GM12878 (cell line): ENCODE results near the gene ISOC2. TPM values are rescaled to one million over a fixed set of nuclear protein-coding genes. Genes with fewer than 3 reads are reported as not detected.

Experiments
- ATAC-seq: fragments of 200-7000 bp; cut with Tn5 transposase; 3 replicates; pipeline ENCODE4 v1.9.1; 2020; ENCODE audit warnings: mild to moderate bottlenecking, moderate library complexity
- BruUV-seq: library from RNA; stranded (reverse); fragments of 400-500 nt; replicated peaks from 2 replicates; lab custom pipeline; 2021; lab: Mats Ljungman, UMichigan
- CTCF ChIA-PET: fragments of 300-600 bp; sonication (Branson Sonifier 250); formaldehyde crosslinking; extraction: SDS; loops from one replicate; lab custom pipeline; 2021; ENCODE audit warnings: inconsistent platforms; lab: Yijun Ruan, JAX
- POLR2A ChIA-PET: fragments of 350-600 bp; formaldehyde crosslinking; extraction: SDS; loops from one replicate; lab custom pipeline; 2021; ENCODE audit warnings: inconsistent platforms; lab: Charles Lee
- RAD21 ChIA-PET: fragments of 300-600 bp; sonication (Branson Sonifier 250); formaldehyde crosslinking; loops from one replicate; lab custom pipeline; 2023; ENCODE audit warnings: antibody characterized with exemption; ENCODE audit not compliant: unreplicated experiment; lab: Charles Lee
- SMC1A ChIA-PET: fragments of 300-600 bp; sonication (Branson Sonifier 250); formaldehyde crosslinking; loops from one replicate; lab custom pipeline; 2023; ENCODE audit not compliant: unreplicated experiment, uncharacterized antibody; lab: Charles Lee
- DNase-seq: peaks from one replicate; pipeline ENCODE4 v3.0.0-alpha.2; 2011; ENCODE audit warnings: low read depth, low spot score
- FAIRE-seq: peaks from 3 replicates; lab custom pipeline; 2011; peaks lifted over from hg19 to GRCh38; lab: Jason Lieb, UNC
- H2AFZ ChIP-seq: 2 replicates; pipeline ENCODE4 v1.6.0; 2011; ENCODE audit warnings: low read depth, low read length, control low read depth; ENCODE audit not compliant: control insufficient read depth
- H3K27ac ChIP-seq: 2 replicates; pipeline ENCODE4 v1.5.1; 2011; ENCODE audit warnings: control low read depth; ENCODE audit not compliant: control insufficient read depth, insufficient read depth
- H3K27me3 ChIP-seq, 2 experiments: replicated peaks in 1 of 2; 2 replicates each; pipeline versions ENCODE4 v1.6.0 to v1.6.1; 2011; ENCODE audit warnings: low read length in 1 of 2; ENCODE audit not compliant: control insufficient read depth in 2 of 2, insufficient read depth in 2 of 2
- H3K36me3 ChIP-seq, 2 experiments: 2 replicates each; pipeline ENCODE4 v1.5.1; 2011; ENCODE audit warnings: low read length in 1 of 2; ENCODE audit not compliant: control insufficient read depth in 2 of 2, insufficient read depth in 2 of 2
- H3K4me1 ChIP-seq: 2 replicates; pipeline ENCODE4 v1.6.1; 2011; ENCODE audit warnings: mild to moderate bottlenecking, low read length, moderate library complexity, mixed read lengths; ENCODE audit not compliant: control insufficient read depth, insufficient read depth
- H3K4me2 ChIP-seq: 2 replicates; pipeline ENCODE4 v1.6.0; 2011; ENCODE audit warnings: control low read depth; ENCODE audit not compliant: control insufficient read depth, insufficient read depth
- H3K4me3 ChIP-seq: fragments of 200-600 bp; sonication (generic); 2 replicates; pipeline ENCODE4 v1.5.1; 2016
- H3K79me2 ChIP-seq: 2 replicates; pipeline ENCODE4 v1.6.0; 2011; ENCODE audit warnings: low read length; ENCODE audit not compliant: control insufficient read depth, insufficient read depth
- H3K9ac ChIP-seq: 2 replicates; pipeline ENCODE4 v1.8.0; 2011; ENCODE audit warnings: low read length, control low read depth, mixed read lengths; ENCODE audit not compliant: control insufficient read depth, insufficient read depth
- H3K9me3 ChIP-seq: replicated peaks from 3 replicates; pipeline ENCODE4 v1.5.1; 2011; ENCODE audit warnings: mild to moderate bottlenecking, low read length; ENCODE audit not compliant: control insufficient read depth, insufficient read depth
- H4K20me1 ChIP-seq: 2 replicates; pipeline ENCODE4 v1.6.0; 2011; ENCODE audit not compliant: control insufficient read depth, insufficient read depth
- BCL11A ChIP-seq: IDR thresholded peaks from 2 replicates; pipeline ENCODE4 v1.6.1; 2011; ENCODE audit warnings: low read depth, low read length
- CBFB ChIP-seq: IDR thresholded peaks from 2 replicates; pipeline ENCODE4 v1.6.1; 2016; ENCODE audit warnings: antibody characterized with exemption, low read depth
- CTCF ChIP-seq, 3 experiments: IDR thresholded peaks in 2 of 3; conservative IDR thresholded peaks in 1 of 3; 2 replicates each; pipeline ENCODE4 v1.5.1; 2011; ENCODE audit warnings: low read depth in 3 of 3, low read length in 3 of 3, mild to moderate bottlenecking in 3 of 3, control low read depth in 2 of 3, moderate library complexity in 2 of 3, inconsistent platforms in 1 of 3, mixed read lengths in 1 of 3; ENCODE audit not compliant: control insufficient read depth in 2 of 3, insufficient read depth in 1 of 3; ENCODE audit errors: extremely low read depth in 1 of 3
- EED ChIP-seq: sonication (generic); IDR thresholded peaks from 2 replicates; pipeline ENCODE4 v1.6.1; 2016; ENCODE audit warnings: antibody characterized with exemption, low read depth
- EP300 ChIP-seq, 2 experiments: fragments of 150-350 bp in 1 of 2; IDR thresholded peaks; 2 replicates each; pipeline ENCODE4 v1.6.1; 2011 to 2012; ENCODE audit warnings: low read depth in 2 of 2, low read length in 2 of 2, borderline replicate concordance in 1 of 2, improper control_type of control experiment in 1 of 2, inconsistent platforms in 1 of 2; ENCODE audit not compliant: control insufficient read depth in 1 of 2
- HDAC6 ChIP-seq: fragments of 200-600 bp; sonication (generic); IDR thresholded peaks from one replicate; pipeline ENCODE4 v1.8.0; 2017; ENCODE audit warnings: antibody characterized with exemption; ENCODE audit not compliant: unreplicated experiment
- HSF1 ChIP-seq: fragments of 150-350 bp; IDR thresholded peaks from 2 replicates; pipeline ENCODE4 v1.6.1; 2014; ENCODE audit warnings: mild to moderate bottlenecking, low read depth, low read length
- IKZF2 ChIP-seq, 2 experiments: fragments of 450-650 bp; IDR thresholded peaks; 2 replicates each; pipeline ENCODE4 v1.6.1; 2017; ENCODE audit warnings: mild to moderate bottlenecking in 2 of 2, moderate library complexity in 2 of 2
- MYB ChIP-seq: fragments of 150-350 bp; IDR thresholded peaks from 2 replicates; pipeline ENCODE4 v1.6.1; 2014; ENCODE audit warnings: mild to moderate bottlenecking, low read depth, low read length, borderline replicate concordance
- NR2C2 ChIP-seq: IDR thresholded peaks from 2 replicates; pipeline ENCODE4 v1.6.1; 2011; ENCODE audit warnings: borderline replicate concordance, low read depth; ENCODE audit not compliant: control insufficient read depth, insufficient read length
- SKIL ChIP-seq: fragments of 450-650 bp; IDR thresholded peaks from 2 replicates; pipeline ENCODE4 v1.6.1; 2017; ENCODE audit warnings: mild to moderate bottlenecking, low read depth, inconsistent platforms; ENCODE audit not compliant: poor library complexity, severe bottlenecking
- SMC3 ChIP-seq: IDR thresholded peaks from 2 replicates; pipeline ENCODE4 v1.6.1; 2011; ENCODE audit warnings: low read length, improper control_type of control experiment, borderline replicate concordance
- TAF1 ChIP-seq: IDR thresholded peaks from 2 replicates; pipeline ENCODE4 v1.6.1; 2011; ENCODE audit warnings: mild to moderate bottlenecking, low read depth, low read length, borderline replicate concordance
- WGBS: methylation state at CpG from one replicate; pipeline ENCODE4 v1.1.6; 2016; ENCODE audit warnings: low lambda C conversion rate; ENCODE audit not compliant: insufficient replicate concordance, insufficient coverage; ENCODE audit errors: missing lambda C conversion rate; 5-methylcytosine and 5-hydroxymethylcytosine counted together
- in situ Hi-C: fragments of 300-500 bp; cut with MboI; formaldehyde crosslinking; loops from 9 replicates; pipeline ENCODE4 v1.14.3; 2018; ENCODE audit warnings: mixed read lengths
- intact Hi-C: fragments of 100-400 bp; cut with micrococcal nuclease; formaldehyde crosslinking; loops from one replicate; pipeline ENCODE4 v1.14.2; 2022; ENCODE audit not compliant: unreplicated experiment
- polyA plus RNA-seq, 11 experiments: library from polyadenylated mRNA; depleted of rRNA in 4 of 11; unstranded in 6 of 11; stranded (reverse) in 5 of 11; fragments of >200 nt; fragmentation: Nextera tagmentation in 4 of 11; fragmentation: Illumina TruSeq in 1 of 11; extraction: Ambion mirVana in 4 of 11; extraction: Trizol in 1 of 11; gene quantifications; 1 replicate in 1 of 11; 2 replicates in 10 of 11; pipeline versions ENCODE4 v1.2.1 to v1.2.3, GENCODE V29; 2011 to 2016; ENCODE audit warnings: inconsistent platforms in 2 of 11, missing spikeins in 2 of 11, low read depth in 1 of 11
- total RNA-seq, 4 experiments: library from RNA; depleted of rRNA in 3 of 4; stranded (reverse); fragments of >200 nt in 3 of 4; fragmentation: Illumina TruSeq in 1 of 4; extraction: Trizol in 1 of 4; gene quantifications; 2 replicates each; pipeline versions ENCODE4 v1.2.1 to v1.2.3, GENCODE V29; 2013 to 2021

ISOC2 gene
- total and polyA plus RNA-seq, 10 of the 15 experiments (the other 5 are each of a cell fraction or from before 2014, with no cell fraction given), result 0.72 to 238 (median 56.9) TPM

- Histone ChIP-seq H3K9me3 (no peaks in the 10 kb centered on the region), H2AFZ (no peak overlapping the region), H3K79me2 (peaks cover 9% of the 10 kb centered on the region), H3K36me3 (no peaks in the 10 kb centered on the region; a peak in 1 of 4 replicates), H3K27me3 (no peaks in the 10 kb centered on the region), H3K4me3 (no peak overlapping the region), H3K4me2 (no peak overlapping the region), H4K20me1 (no peaks in the 10 kb centered on the region; the same call in 1 of the 2 replicates), H3K9ac (no peak overlapping the region), H3K4me1 (no peaks in the 10 kb centered on the region), H3K27ac (no peak overlapping the region)
- BruUV-seq, result no TSS peak
- WGBS, result 85% methylated on average over 11 of the region's 11 CpGs
- ATAC-seq, result no peak
- in situ Hi-C loops (no loop called here), intact Hi-C loops (no loop called here)
- no peak for DNase-seq
- no peak for FAIRE-seq
- POLR2A ChIA-PET, result no interaction called here
- SMC1A ChIA-PET, result no interaction called here
- no peak for TF ChIP-seq MYB
- no peak for TF ChIP-seq BCL11A
- no peak for TF ChIP-seq SMC3
- TF ChIP-seq EED, result no peak
- TF ChIP-seq HDAC6, result no peak
- TF ChIP-seq SKIL, result no peak
- no peak for TF ChIP-seq EP300 (IDR thresholded peaks at IDR 0.05; ENCODE audit: borderline replicate concordance in 1 of 2, control insufficient read depth in 1 of 2, low read depth in 2 of 2, low read length in 2 of 2)
- no peak for TF ChIP-seq CTCF (IDR thresholded peaks at IDR 0.05 in 2 of 3, conservative IDR thresholded peaks at IDR 0.05 in 1 of 3; ENCODE audit: control insufficient read depth in 2 of 3, extremely low read depth in 1 of 3, insufficient read depth in 1 of 3, low read depth in 3 of 3, low read length in 3 of 3)
- TF ChIP-seq IKZF2 (IDR thresholded peaks at IDR 0.05), result no peak
- no peak for TF ChIP-seq CBFB
- no peak for TF ChIP-seq NR2C2
- no peak for TF ChIP-seq HSF1
- TF ChIP-seq TAF1, result no peak
- CTCF ChIA-PET, result interaction anchor here (0.6 to 2.5 kb wide), 3 partner anchors 12 to 1085 kb away, joined by 3 to 33 read pairs (median 3); no protein-coding TSS in a partner anchor
- RAD21 ChIA-PET, result no interaction called here
Measured at GRCh38 chr19:55462722-55463121, 1.3 kb upstream of the ISOC2 start.
